ENCODE measurements around the gene GNLY.

GRCh38 chr2:85680707-85681371, 13.3 kb upstream of the GNLY start:
- TF ChIP-seq, protein P1, sequence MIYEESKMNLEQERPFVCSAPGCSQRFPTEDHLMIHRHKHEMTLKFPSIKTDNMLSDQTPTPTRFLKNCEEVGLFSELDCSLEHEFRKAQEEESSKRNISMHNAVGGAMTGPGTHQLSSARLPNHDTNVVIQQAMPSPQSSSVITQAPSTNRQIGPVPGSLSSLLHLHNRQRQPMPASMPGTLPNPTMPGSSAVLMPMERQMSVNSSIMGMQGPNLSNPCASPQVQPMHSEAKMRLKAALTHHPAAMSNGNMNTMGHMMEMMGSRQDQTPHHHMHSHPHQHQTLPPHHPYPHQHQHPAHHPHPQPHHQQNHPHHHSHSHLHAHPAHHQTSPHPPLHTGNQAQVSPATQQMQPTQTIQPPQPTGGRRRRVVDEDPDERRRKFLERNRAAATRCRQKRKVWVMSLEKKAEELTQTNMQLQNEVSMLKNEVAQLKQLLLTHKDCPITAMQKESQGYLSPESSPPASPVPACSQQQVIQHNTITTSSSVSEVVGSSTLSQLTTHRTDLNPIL (CRISPR knock-in tag; IDR thresholded peaks at IDR 0.05; ENCODE audit: low read depth), result no peak
- no peak for TF ChIP-seq PATZ1 (CRISPR knock-in tag; IDR thresholded peaks at IDR 0.05; ENCODE audit: borderline replicate concordance)
- TF ChIP-seq BACH2 (CRISPR knock-in tag; IDR thresholded peaks at IDR 0.05; ENCODE audit: borderline replicate concordance), result no peak
- no peak for TF ChIP-seq ZFP30 (CRISPR knock-in tag; IDR thresholded peaks at IDR 0.05)
- TF ChIP-seq RARB (CRISPR knock-in tag; IDR thresholded peaks at IDR 0.05), result no peak
- TF ChIP-seq ESRRG (CRISPR knock-in tag; IDR thresholded peaks at IDR 0.05), result no peak
- no peak for TF ChIP-seq ZC3H10 (CRISPR knock-in tag; IDR thresholded peaks at IDR 0.05)
- TF ChIP-seq GLIS3 (CRISPR knock-in tag; IDR thresholded peaks at IDR 0.05), result no peak
- no peak for TF ChIP-seq CSRNP3 (CRISPR knock-in tag; IDR thresholded peaks at IDR 0.05)
- TF ChIP-seq ISL1 (CRISPR knock-in tag; IDR thresholded peaks at IDR 0.05), result no peak
- TF ChIP-seq, protein P2, sequence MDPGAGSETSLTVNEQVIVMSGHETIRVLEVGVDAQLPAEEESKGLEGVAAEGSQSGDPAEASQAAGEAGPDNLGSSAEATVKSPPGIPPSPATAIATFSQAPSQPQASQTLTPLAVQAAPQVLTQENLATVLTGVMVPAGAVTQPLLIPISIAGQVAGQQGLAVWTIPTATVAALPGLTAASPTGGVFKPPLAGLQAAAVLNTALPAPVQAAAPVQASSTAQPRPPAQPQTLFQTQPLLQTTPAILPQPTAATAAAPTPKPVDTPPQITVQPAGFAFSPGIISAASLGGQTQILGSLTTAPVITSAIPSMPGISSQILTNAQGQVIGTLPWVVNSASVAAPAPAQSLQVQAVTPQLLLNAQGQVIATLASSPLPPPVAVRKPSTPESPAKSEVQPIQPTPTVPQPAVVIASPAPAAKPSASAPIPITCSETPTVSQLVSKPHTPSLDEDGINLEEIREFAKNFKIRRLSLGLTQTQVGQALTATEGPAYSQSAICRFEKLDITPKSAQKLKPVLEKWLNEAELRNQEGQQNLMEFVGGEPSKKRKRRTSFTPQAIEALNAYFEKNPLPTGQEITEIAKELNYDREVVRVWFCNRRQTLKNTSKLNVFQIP (CRISPR knock-in tag; IDR thresholded peaks at IDR 0.05; ENCODE audit: borderline replicate concordance, low read depth), result no peak

All from SK-N-SH treated with all-trans-retinoic acid at 6 μM for 48 hours (cell line).